SK-N-MC (cell line): ENCODE data around the gene TAS2R31.

Source experiments
- EZH2 ChIP-seq: fragments of 200-600 bp; sonication (generic); IDR thresholded peaks from one replicate; pipeline ENCODE4 v1.6.1; 2017; ENCODE audit warnings: antibody characterized with exemption
- FOXP2 ChIP-seq: optimal IDR thresholded peaks from 2 replicates; pipeline ENCODE3; 2011; ENCODE audit warnings: mild to moderate bottlenecking, moderate library complexity; ENCODE audit not compliant: insufficient read depth; ENCODE audit errors: extremely low read length, control extremely low read depth
- POLR2AphosphoS5 ChIP-seq: IDR thresholded peaks from 2 replicates; pipeline ENCODE4 v1.6.1; 2012; ENCODE audit warnings: mild to moderate bottlenecking, low read depth, low read length, borderline replicate concordance

- no peak for TF ChIP-seq EZH2
- no peak for TF ChIP-seq POLR2AphosphoS5
- TF ChIP-seq FOXP2: no peak
These were observed 39.8 kb upstream of the TAS2R31 start for GRCh38 chr12:11070999-11071398.
